ENCODE measurements around the gene PARD3. TPM values are rescaled to one million over a fixed set of nuclear protein-coding genes. Genes with fewer than 3 reads are reported as not detected.
"Not testable (repeated sequence)": the region's sequence is repeated elsewhere in the genome, so short reads cannot be mapped to it uniquely, and the experiment has no call there.

The PARD3 gene
- total and polyA plus RNA-seq, 7 experiments from 2014 or later = 0.19 to 1.2 (median 0.43) TPM

- H3K4me1 Mint-ChIP-seq; H3K36me3 Mint-ChIP-seq; H3K9me3 ChIP-seq (ENCODE audit: control insufficient read depth in 2 of 3, low read length in 3 of 3); ATAC-seq; H3K27me3 ChIP-seq (ENCODE audit: control insufficient read depth in 2 of 2, insufficient read depth in 2 of 2, low read length in 2 of 2); H3K4me3 Mint-ChIP-seq; DNase-seq; POLR2A ChIA-PET; H3K4me1 ChIP-seq (ENCODE audit: control insufficient read depth in 2 of 2, insufficient read depth in 2 of 2, low read length in 2 of 2); H3K36me3 ChIP-seq (ENCODE audit: control insufficient read depth in 2 of 3, insufficient read depth in 3 of 3, low read length in 3 of 3); intact Hi-C loops (cut with micrococcal nuclease); H3K27ac Mint-ChIP-seq; H3K9me3 Mint-ChIP-seq; H3K4me3 ChIP-seq (ENCODE audit: low read length); H3K27ac ChIP-seq (ENCODE audit: low read depth, low read length); H3K27me3 Mint-ChIP-seq: not testable (repeated sequence)
- CTCF ChIA-PET = interaction anchor here (0.7 kb wide), 1 partner anchor 53 kb away, joined by 3 read pairs; no protein-coding TSS in a partner anchor
Observed at GRCh38 chr10:34391168-34391567, 423.9 kb downstream of the PARD3 start.

- Mint-ChIP-seq H3K27me3 (peaks cover 0 to 4% (median 0%) of the 10 kb centered on the region in 5 donors), H3K27ac (no peak overlapping the region), H3K9me3 (no peaks in the 10 kb centered on the region), H3K4me3 (no peak overlapping the region), H3K36me3 (no peaks in the 10 kb centered on the region), H3K4me1 (no peaks in the 10 kb centered on the region)
- Histone ChIP-seq H3K27me3 (ENCODE audit: control insufficient read depth in 2 of 2, insufficient read depth in 2 of 2, low read length in 2 of 2) (no peaks in the 10 kb centered on the region), H3K36me3 (ENCODE audit: control insufficient read depth in 2 of 3, insufficient read depth in 3 of 3, low read length in 3 of 3) (no peaks in the 10 kb centered on the region), H3K9me3 (ENCODE audit: control insufficient read depth in 2 of 3, low read length in 3 of 3) (no peaks in the 10 kb centered on the region), H3K4me1 (ENCODE audit: control insufficient read depth in 2 of 2, insufficient read depth in 2 of 2, low read length in 2 of 2) (no peaks in the 10 kb centered on the region), H3K4me3 (ENCODE audit: low read length) (no peak overlapping the region), H3K27ac (ENCODE audit: low read depth, low read length) (no peak overlapping the region)
- intact Hi-C loops (cut with micrococcal nuclease) = no loop called here
- ATAC-seq (no peak), DNase-seq (no peak)
- ChIA-PET POLR2A (no interaction called here), CTCF (no interaction called here)
Observed at GRCh38 chr10:34389801-34390200, 425.3 kb downstream of the PARD3 start.

GRCh38 chr10:34386921-34387320 is 428.2 kb downstream of the PARD3 start:
- no peaks in the 10 kb centered on the region for H3K36me3 ChIP-seq (ENCODE audit: control insufficient read depth in 2 of 3, insufficient read depth in 3 of 3, low read length in 3 of 3)
- Mint-ChIP-seq H3K4me1 (no peaks in the 10 kb centered on the region), H3K9me3 (no peaks in the 10 kb centered on the region), H3K27ac (no peak overlapping the region), H3K4me3 (no peak overlapping the region), H3K36me3 (no peaks in the 10 kb centered on the region), H3K27me3 (peaks cover 0 to 4% (median 0%) of the 10 kb centered on the region in 5 donors)
- intact Hi-C loops (cut with micrococcal nuclease) = no loop called here
- ATAC-seq (no peak), DNase-seq (no peak)
- no peaks in the 10 kb centered on the region for H3K4me1 ChIP-seq (ENCODE audit: control insufficient read depth in 2 of 2, insufficient read depth in 2 of 2, low read length in 2 of 2)
- ChIA-PET CTCF (no interaction called here), POLR2A (no interaction called here)
- H3K9me3 ChIP-seq (ENCODE audit: control insufficient read depth in 2 of 3, low read length in 3 of 3) = no peaks in the 10 kb centered on the region
- H3K4me3 ChIP-seq (ENCODE audit: low read length) = no peak overlapping the region
- no peak overlapping the region for H3K27ac ChIP-seq (ENCODE audit: low read depth, low read length)
- H3K27me3 ChIP-seq (ENCODE audit: control insufficient read depth in 2 of 2, insufficient read depth in 2 of 2, low read length in 2 of 2) = no peaks in the 10 kb centered on the region

GRCh38 chr10:34384372-34384771 is 430.7 kb downstream of the PARD3 start:
- Mint-ChIP-seq H3K4me1 (no peaks in the 10 kb centered on the region), H3K27me3 (peaks cover 0 to 9% (median 0%) of the 10 kb centered on the region in 5 donors)
- intact Hi-C loops (cut with micrococcal nuclease) = no loop called here

GRCh38 chr10:34382626-34383025 is 432.5 kb downstream of the PARD3 start:
- no peak overlapping the region for H3K27ac ChIP-seq (ENCODE audit: low read depth, low read length)
- ChIA-PET POLR2A (no interaction called here), CTCF (no interaction called here)
- no peaks in the 10 kb centered on the region for H3K36me3 ChIP-seq (ENCODE audit: control insufficient read depth in 2 of 3, insufficient read depth in 3 of 3, low read length in 3 of 3)
- no peaks in the 10 kb centered on the region for H3K27me3 ChIP-seq (ENCODE audit: control insufficient read depth in 2 of 2, insufficient read depth in 2 of 2, low read length in 2 of 2)
- peaks cover 0 to 4% (median 0%) of the 10 kb centered on the region in 11 donors for H3K9me3 Mint-ChIP-seq
- no peaks in the 10 kb centered on the region for H3K9me3 ChIP-seq (ENCODE audit: control insufficient read depth in 2 of 3, low read length in 3 of 3)
- H3K4me3 Mint-ChIP-seq = no peak overlapping the region
- peaks cover 0 to 9% (median 0%) of the 10 kb centered on the region in 5 donors for H3K27me3 Mint-ChIP-seq
- ATAC-seq (no peak), DNase-seq (no peak)
- H3K36me3 Mint-ChIP-seq = no peaks in the 10 kb centered on the region
- no peak overlapping the region for H3K27ac Mint-ChIP-seq
- no peaks in the 10 kb centered on the region for H3K4me1 Mint-ChIP-seq
- no peaks in the 10 kb centered on the region for H3K4me1 ChIP-seq (ENCODE audit: control insufficient read depth in 2 of 2, insufficient read depth in 2 of 2, low read length in 2 of 2)
- no peak overlapping the region for H3K4me3 ChIP-seq (ENCODE audit: low read length)
- intact Hi-C loops (cut with micrococcal nuclease) = no loop called here

More at GRCh38 chr10:34384372-34384771, 430.7 kb downstream of the PARD3 start:
- Histone ChIP-seq H3K27ac (ENCODE audit: low read depth, low read length) (no peak overlapping the region), H3K9me3 (ENCODE audit: control insufficient read depth in 2 of 3, low read length in 3 of 3) (no peaks in the 10 kb centered on the region), H3K4me1 (ENCODE audit: control insufficient read depth in 2 of 2, insufficient read depth in 2 of 2, low read length in 2 of 2) (no peaks in the 10 kb centered on the region), H3K36me3 (ENCODE audit: control insufficient read depth in 2 of 3, insufficient read depth in 3 of 3, low read length in 3 of 3) (no peaks in the 10 kb centered on the region), H3K27me3 (ENCODE audit: control insufficient read depth in 2 of 2, insufficient read depth in 2 of 2, low read length in 2 of 2) (no peaks in the 10 kb centered on the region), H3K4me3 (ENCODE audit: low read length) (no peak overlapping the region)
- no peak overlapping the region for H3K27ac Mint-ChIP-seq
- CTCF ChIA-PET = interaction anchor here (0.5 kb wide), 1 partner anchor 9 kb away, joined by 7 read pairs; no protein-coding TSS in a partner anchor
- peaks cover 0 to 4% (median 0%) of the 10 kb centered on the region in 11 donors for H3K9me3 Mint-ChIP-seq
- no peaks in the 10 kb centered on the region for H3K36me3 Mint-ChIP-seq
- DNase-seq (no peak), ATAC-seq (no peak)
- H3K4me3 Mint-ChIP-seq = no peak overlapping the region
- POLR2A ChIA-PET = no interaction called here

GRCh38 chr10:34380856-34381255 is 434.2 kb downstream of the PARD3 start:
- H3K4me3 Mint-ChIP-seq = no peak overlapping the region
- CTCF ChIA-PET = no interaction called here
- Histone ChIP-seq H3K9me3 (ENCODE audit: control insufficient read depth in 2 of 3, low read length in 3 of 3) (no peaks in the 10 kb centered on the region), H3K27me3 (ENCODE audit: control insufficient read depth in 2 of 2, insufficient read depth in 2 of 2, low read length in 2 of 2) (no peaks in the 10 kb centered on the region), H3K4me3 (ENCODE audit: low read length) (no peak overlapping the region), H3K27ac (ENCODE audit: low read depth, low read length) (no peak overlapping the region), H3K36me3 (ENCODE audit: control insufficient read depth in 2 of 3, insufficient read depth in 3 of 3, low read length in 3 of 3) (no peaks in the 10 kb centered on the region), H3K4me1 (ENCODE audit: control insufficient read depth in 2 of 2, insufficient read depth in 2 of 2, low read length in 2 of 2) (no peaks in the 10 kb centered on the region)
- DNase-seq = no peak
- peaks cover 0 to 10% (median 0%) of the 10 kb centered on the region in 5 donors for H3K27me3 Mint-ChIP-seq
- POLR2A ChIA-PET = no interaction called here
- ATAC-seq = no peak
- intact Hi-C loops (cut with micrococcal nuclease) = no loop called here
- peaks cover 0 to 4% (median 0%) of the 10 kb centered on the region in 11 donors for H3K9me3 Mint-ChIP-seq
- H3K27ac Mint-ChIP-seq = no peak overlapping the region
- no peaks in the 10 kb centered on the region for H3K36me3 Mint-ChIP-seq
- H3K4me1 Mint-ChIP-seq = no peaks in the 10 kb centered on the region

GRCh38 chr10:34378297-34378696 is 436.8 kb downstream of the PARD3 start:
- intact Hi-C loops (cut with micrococcal nuclease) = no loop called here
- H3K4me3 ChIP-seq (ENCODE audit: low read length) = no peak overlapping the region
- no peak overlapping the region for H3K27ac Mint-ChIP-seq
- ChIA-PET CTCF (no interaction called here), POLR2A (no interaction called here)
- no peak overlapping the region for H3K4me3 Mint-ChIP-seq
- H3K9me3 Mint-ChIP-seq = peaks cover 0 to 4% (median 0%) of the 10 kb centered on the region in 11 donors
- no peak overlapping the region for H3K27ac ChIP-seq (ENCODE audit: low read depth, low read length)
- no peaks in the 10 kb centered on the region for H3K36me3 ChIP-seq (ENCODE audit: control insufficient read depth in 2 of 3, insufficient read depth in 3 of 3, low read length in 3 of 3)
- no peak for DNase-seq
- H3K36me3 Mint-ChIP-seq = no peaks in the 10 kb centered on the region
- no peak for ATAC-seq
- H3K4me1 Mint-ChIP-seq = peaks cover 0 to 7% (median 3%) of the 10 kb centered on the region in 7 donors
- no peaks in the 10 kb centered on the region for H3K27me3 ChIP-seq (ENCODE audit: control insufficient read depth in 2 of 2, insufficient read depth in 2 of 2, low read length in 2 of 2)
- no peaks in the 10 kb centered on the region for H3K9me3 ChIP-seq (ENCODE audit: control insufficient read depth in 2 of 3, low read length in 3 of 3)
- H3K27me3 Mint-ChIP-seq = peaks cover 0 to 12% (median 0%) of the 10 kb centered on the region in 5 donors
- no peaks in the 10 kb centered on the region for H3K4me1 ChIP-seq (ENCODE audit: control insufficient read depth in 2 of 2, insufficient read depth in 2 of 2, low read length in 2 of 2)

All from naive thymus-derived CD4-positive, alpha-beta T cell (primary cell).